H9 (cell line): Measurements from ENCODE around the gene GFPT2. TPM values are rescaled to one million over a fixed set of nuclear protein-coding genes. Genes with fewer than 3 reads are reported as not detected.

Experiments
- DNase-seq: peaks from one replicate; pipeline ENCODE4 v3.0.0-alpha.2; 2017
- H2AFZ ChIP-seq: one replicate; pipeline ENCODE4 v1.6.1; 2013; ENCODE audit warnings: mild to moderate bottlenecking, low read length, control low read depth, moderate library complexity
- H2AK5ac ChIP-seq: 2 replicates; pipeline ENCODE4 v1.6.1; 2013; ENCODE audit warnings: low read length, control low read depth, mixed read lengths; ENCODE audit not compliant: insufficient read length
- H2BK120ac ChIP-seq: one replicate; pipeline ENCODE4 v1.6.1; 2013; ENCODE audit warnings: low read depth, mild to moderate bottlenecking, low read length, control low read depth, inconsistent platforms; ENCODE audit not compliant: poor library complexity, severe bottlenecking
- H2BK12ac ChIP-seq: 2 replicates; pipeline ENCODE4 v1.6.1; 2013; ENCODE audit warnings: low read length, control low read depth, mixed read lengths, low read depth; ENCODE audit not compliant: insufficient read length
- H2BK15ac ChIP-seq: 2 replicates; pipeline ENCODE4 v1.6.1; 2013; ENCODE audit warnings: low read depth, low read length, control low read depth
- H2BK20ac ChIP-seq: one replicate; pipeline ENCODE4 v1.6.1; 2013; ENCODE audit warnings: low read depth, mild to moderate bottlenecking, low read length, control low read depth, inconsistent platforms; ENCODE audit not compliant: poor library complexity, severe bottlenecking
- H2BK5ac ChIP-seq: 2 replicates; pipeline ENCODE4 v1.6.1; 2013; ENCODE audit warnings: low read length, control low read depth, mixed read lengths; ENCODE audit not compliant: insufficient read length
- H3K14ac ChIP-seq: 2 replicates; pipeline ENCODE4 v1.6.1; 2013; ENCODE audit warnings: low read length, control low read depth; ENCODE audit not compliant: insufficient read depth
- H3K18ac ChIP-seq: 2 replicates; pipeline ENCODE4 v1.6.1; 2013; ENCODE audit warnings: low read depth, mild to moderate bottlenecking, mixed read lengths, low read length, control low read depth; ENCODE audit not compliant: insufficient read length
- H3K23ac ChIP-seq: 2 replicates; pipeline ENCODE4 v1.6.1; 2013; ENCODE audit warnings: low read length, control low read depth, mixed read lengths, low read depth; ENCODE audit not compliant: insufficient read length
- H3K23me2 ChIP-seq: 2 replicates; pipeline ENCODE4 v1.6.1; 2013; ENCODE audit warnings: low read depth, mild to moderate bottlenecking, mixed read lengths, low read length, control low read depth; ENCODE audit not compliant: insufficient read length, poor library complexity, severe bottlenecking
- H3K27ac ChIP-seq: 2 replicates; pipeline ENCODE4 v1.5.1; 2013; ENCODE audit warnings: low read length, control low read depth, mixed read lengths, low read depth; ENCODE audit not compliant: insufficient read length
- H3K27me3 ChIP-seq: 2 replicates; pipeline ENCODE4 v1.6.1; 2013; ENCODE audit warnings: low read length, control low read depth, inconsistent platforms; ENCODE audit not compliant: insufficient read depth
- H3K4ac ChIP-seq: 2 replicates; pipeline ENCODE4 v1.6.1; 2013; ENCODE audit warnings: low read depth, mild to moderate bottlenecking, control low read depth, inconsistent platforms, low read length, moderate library complexity
- H3K4me1 ChIP-seq: 2 replicates; pipeline ENCODE4 v1.6.1; 2013; ENCODE audit warnings: low read length, control low read depth, inconsistent platforms; ENCODE audit not compliant: insufficient read depth
- H3K4me2 ChIP-seq: 2 replicates; pipeline ENCODE4 v1.6.1; 2013; ENCODE audit warnings: low read length, control low read depth, mixed read lengths; ENCODE audit not compliant: insufficient read length, insufficient read depth
- H3K56ac ChIP-seq: 2 replicates; pipeline ENCODE4 v1.6.1; 2013; ENCODE audit warnings: low read depth, mild to moderate bottlenecking, mixed read lengths, low read length, control low read depth; ENCODE audit not compliant: insufficient read length
- H3K79me1 ChIP-seq: 2 replicates; pipeline ENCODE4 v1.6.1; 2013; ENCODE audit warnings: low read depth, mild to moderate bottlenecking, moderate library complexity, low read length, control low read depth, inconsistent platforms; ENCODE audit not compliant: insufficient read depth, poor library complexity, severe bottlenecking
- H3K79me2 ChIP-seq: 2 replicates; pipeline ENCODE4 v1.6.1; 2013; ENCODE audit warnings: low read length, control low read depth, inconsistent platforms; ENCODE audit not compliant: insufficient read depth
- H3K9ac ChIP-seq: 2 replicates; pipeline ENCODE4 v1.6.1; 2013; ENCODE audit warnings: low read length, control low read depth, mixed read lengths; ENCODE audit not compliant: insufficient read length; ENCODE audit errors: extremely low read depth
- H3K9me3 ChIP-seq: one replicate; pipeline ENCODE4 v1.6.1; 2013; ENCODE audit warnings: low read depth, low read length, inconsistent platforms; ENCODE audit not compliant: control insufficient read depth
- H3T11ph ChIP-seq: one replicate; pipeline ENCODE4 v1.6.1; 2013; ENCODE audit warnings: mild to moderate bottlenecking, low read length, control low read depth, inconsistent platforms
- H4K20me1 ChIP-seq: one replicate; pipeline ENCODE4 v1.6.1; 2013; ENCODE audit not compliant: control insufficient read depth, insufficient read length, insufficient read depth
- H4K5ac ChIP-seq: 2 replicates; pipeline ENCODE4 v1.6.1; 2013; ENCODE audit warnings: low read depth, mild to moderate bottlenecking, mixed read lengths, low read length, control low read depth; ENCODE audit not compliant: insufficient read length
- H4K8ac ChIP-seq: replicated peaks from 2 replicates; pipeline ENCODE4 v1.6.1; 2013; ENCODE audit warnings: low read length, control low read depth, mixed read lengths, low read depth; ENCODE audit not compliant: insufficient read length
- H4K91ac ChIP-seq: 2 replicates; pipeline ENCODE4 v1.6.1; 2013; ENCODE audit warnings: low read depth, mild to moderate bottlenecking, moderate library complexity, mixed read lengths, low read length, control low read depth; ENCODE audit not compliant: insufficient read length
- H3K27ac Mint-ChIP-seq, 3 experiments: 2 replicates in 2 of 3; 3 replicates in 1 of 3; pipeline ENCODE4 v1.8.0; 2020 to 2021; ENCODE audit warnings: mixed read lengths in 3 of 3, mild to moderate bottlenecking in 1 of 3, moderate library complexity in 1 of 3
- H3K27me3 Mint-ChIP-seq: 2 replicates; pipeline ENCODE4 v1.8.0; 2021; ENCODE audit warnings: low read depth, mild to moderate bottlenecking, moderate library complexity, mixed read lengths
- H3K36me3 Mint-ChIP-seq, 3 experiments: 2 replicates in 2 of 3; 3 replicates in 1 of 3; pipeline ENCODE4 v1.8.0; 2020 to 2021; ENCODE audit warnings: low read depth in 3 of 3, mixed read lengths in 3 of 3; ENCODE audit not compliant: insufficient read depth in 1 of 3
- H3K4me1 Mint-ChIP-seq, 2 experiments: 2 replicates each; pipeline ENCODE4 v1.8.0; 2020; ENCODE audit warnings: mixed read lengths in 2 of 2
- H3K4me3 Mint-ChIP-seq, 2 experiments: 2 replicates in 1 of 2; 3 replicates in 1 of 2; pipeline ENCODE4 v1.8.0; 2020 to 2021; ENCODE audit warnings: mild to moderate bottlenecking in 2 of 2, mixed read lengths in 2 of 2, moderate library complexity in 1 of 2
- H3K9me3 Mint-ChIP-seq, 2 experiments: 2 replicates in 1 of 2; 3 replicates in 1 of 2; pipeline ENCODE4 v1.8.0; 2020; ENCODE audit warnings: mild to moderate bottlenecking in 2 of 2, mixed read lengths in 2 of 2, moderate library complexity in 1 of 2
- CTCF ChIP-seq: fragments of 200-600 bp; sonication (generic); conservative IDR thresholded peaks from 3 replicates; pipeline ENCODE4 v1.8.0; 2021; ENCODE audit warnings: antibody characterized with exemption, mild to moderate bottlenecking
- WGBS: extraction: QIAGEN DNeasy Blood & Tissue Kit; methylation state at CpG from one replicate; pipeline ENCODE4 v1.1.7; 2013; ENCODE audit warnings: missing lambda C conversion rate, low lambda C conversion rate, mixed read lengths; ENCODE audit not compliant: insufficient read length; ENCODE audit errors: extremely low coverage; 5-methylcytosine and 5-hydroxymethylcytosine counted together
- total RNA-seq: library from RNA; stranded (reverse); gene quantifications from 2 replicates; pipeline ENCODE4 v1.2.1, GENCODE V29; 2021

The GFPT2 gene
- total RNA-seq, 1 experiment from 2014 or later: 89.8 TPM

- no peak overlapping the region for H4K5ac ChIP-seq
- no peak overlapping the region for H2AK5ac ChIP-seq
- H4K91ac ChIP-seq: no peak overlapping the region
- DNase-seq: no peak
- H2AFZ ChIP-seq: no peak overlapping the region
- no peak overlapping the region for H3K27ac ChIP-seq
- H3K56ac ChIP-seq: no peak overlapping the region
- H3K14ac ChIP-seq: peak overlapping the region; percentile 16
- H4K20me1 ChIP-seq: peaks cover 3% of the 10 kb centered on the region
- peaks cover 8% of the 10 kb centered on the region for H3K79me1 ChIP-seq
- H3K79me2 ChIP-seq: peaks cover 41% of the 10 kb centered on the region; the same call in 1 of the 2 replicates
- no peak overlapping the region for H3T11ph ChIP-seq
- peaks cover 27% of the 10 kb centered on the region for H3K27me3 Mint-ChIP-seq
- H3K9me3 ChIP-seq: no peaks in the 10 kb centered on the region
- no peak overlapping the region for H2BK20ac ChIP-seq
- peaks cover 16% of the 10 kb centered on the region; the same call in 1 of the 2 replicates for H3K4me1 ChIP-seq
- H2BK12ac ChIP-seq: no peak overlapping the region
- no peak overlapping the region for H3K23ac ChIP-seq
- peak overlapping the region; percentile 88 for H3K4me2 ChIP-seq
- no peak overlapping the region for H3K4ac ChIP-seq
- peaks cover 45 to 46% of the 10 kb centered on the region in 2 experiments for H3K4me1 Mint-ChIP-seq
- H2BK15ac ChIP-seq: no peak overlapping the region; the same call in 1 of the 2 replicates
- peaks cover 17% of the 10 kb centered on the region for H3K23me2 ChIP-seq
- no peak overlapping the region for H4K8ac ChIP-seq
- WGBS: no CpG with 5 or more reads among the region's 95 CpGs
- H3K9ac ChIP-seq: peak overlapping the region; percentile 85
- H3K36me3 Mint-ChIP-seq: peaks cover 20% of the 10 kb centered on the region in 3 experiments; a peak in 6 of 7 replicates
- no peaks in the 10 kb centered on the region; a peak in 1 of 5 replicates for H3K9me3 Mint-ChIP-seq
- no peak overlapping the region for H2BK120ac ChIP-seq
- peak overlapping the region in 2 of 3 experiments; percentile 34 to 72; a peak in 1 of 7 replicates for H3K27ac Mint-ChIP-seq
- no peak for TF ChIP-seq CTCF
- H3K4me3 Mint-ChIP-seq: peak overlapping the region; percentile 82 to 91
- peaks cover 6% of the 10 kb centered on the region; the same call in 1 of the 2 replicates for H3K27me3 ChIP-seq
- H2BK5ac ChIP-seq: no peak overlapping the region
- H3K18ac ChIP-seq: no peak overlapping the region
Measured at GRCh38 chr5:180352116-180353047, 754 bp downstream of the GFPT2 start.
